ENCODE measurements around the gene BHMT.

DNA sequence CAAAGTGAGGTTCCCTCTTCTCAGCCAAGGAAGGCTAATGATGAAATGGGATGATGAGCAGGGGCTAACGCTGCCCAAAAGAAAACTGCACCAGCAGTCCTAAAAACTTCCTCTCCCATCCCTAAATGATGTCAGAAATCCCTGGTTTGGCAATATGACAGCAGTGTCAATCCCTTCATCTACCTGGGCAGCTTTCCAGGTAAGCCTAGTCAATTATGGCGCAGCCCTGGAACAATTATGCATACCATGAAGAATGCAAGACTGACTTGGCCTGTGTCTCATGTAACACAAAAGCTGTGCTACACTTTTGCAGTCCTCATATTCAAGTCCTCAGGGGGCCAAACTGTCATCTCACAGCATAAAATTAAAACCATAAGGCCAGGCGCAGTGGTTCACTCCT lies 49.2 kb upstream of the BHMT start:
- TF ChIP-seq FOXM1 (IDR thresholded peaks at IDR 0.05; ENCODE audit: borderline replicate concordance) = no peak
- TF ChIP-seq SUZ12 (IDR thresholded peaks at IDR 0.05) = no peak
- no peak for TF ChIP-seq ELF4 (IDR thresholded peaks at IDR 0.05)
- TF ChIP-seq FOXA1 (IDR thresholded peaks at IDR 0.05) = no peak
- TF ChIP-seq ARNT (IDR thresholded peaks at IDR 0.05) = no peak
- no peak for TF ChIP-seq SP1 (IDR thresholded peaks at IDR 0.05)
- TF ChIP-seq, protein P1, sequence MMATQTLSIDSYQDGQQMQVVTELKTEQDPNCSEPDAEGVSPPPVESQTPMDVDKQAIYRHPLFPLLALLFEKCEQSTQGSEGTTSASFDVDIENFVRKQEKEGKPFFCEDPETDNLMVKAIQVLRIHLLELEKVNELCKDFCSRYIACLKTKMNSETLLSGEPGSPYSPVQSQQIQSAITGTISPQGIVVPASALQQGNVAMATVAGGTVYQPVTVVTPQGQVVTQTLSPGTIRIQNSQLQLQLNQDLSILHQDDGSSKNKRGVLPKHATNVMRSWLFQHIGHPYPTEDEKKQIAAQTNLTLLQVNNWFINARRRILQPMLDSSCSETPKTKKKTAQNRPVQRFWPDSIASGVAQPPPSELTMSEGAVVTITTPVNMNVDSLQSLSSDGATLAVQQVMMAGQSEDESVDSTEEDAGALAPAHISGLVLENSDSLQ (IDR thresholded peaks at IDR 0.05) = no peak
- TF ChIP-seq ZNF384 (IDR thresholded peaks at IDR 0.05) = no peak

Data from HEK293T (cell line).